GM12865 (cell line): ENCODE measurements around the gene ATP13A3.

Experiments
- DNase-seq: peaks from one replicate; pipeline ENCODE4 v3.0.0; 2010; ENCODE audit warnings: low read depth
- H3K4me3 ChIP-seq: 2 replicates; pipeline ENCODE4 v1.5.1; 2011; ENCODE audit warnings: mild to moderate bottlenecking, low read depth, low read length, control low read depth
- CTCF ChIP-seq: IDR thresholded peaks from 2 replicates; pipeline ENCODE4 v1.5.1; 2011; ENCODE audit warnings: low read length, control low read depth, low read depth, inconsistent platforms; ENCODE audit not compliant: insufficient read depth; ENCODE audit errors: missing control alignments

ATP13A3 gene

DNA sequence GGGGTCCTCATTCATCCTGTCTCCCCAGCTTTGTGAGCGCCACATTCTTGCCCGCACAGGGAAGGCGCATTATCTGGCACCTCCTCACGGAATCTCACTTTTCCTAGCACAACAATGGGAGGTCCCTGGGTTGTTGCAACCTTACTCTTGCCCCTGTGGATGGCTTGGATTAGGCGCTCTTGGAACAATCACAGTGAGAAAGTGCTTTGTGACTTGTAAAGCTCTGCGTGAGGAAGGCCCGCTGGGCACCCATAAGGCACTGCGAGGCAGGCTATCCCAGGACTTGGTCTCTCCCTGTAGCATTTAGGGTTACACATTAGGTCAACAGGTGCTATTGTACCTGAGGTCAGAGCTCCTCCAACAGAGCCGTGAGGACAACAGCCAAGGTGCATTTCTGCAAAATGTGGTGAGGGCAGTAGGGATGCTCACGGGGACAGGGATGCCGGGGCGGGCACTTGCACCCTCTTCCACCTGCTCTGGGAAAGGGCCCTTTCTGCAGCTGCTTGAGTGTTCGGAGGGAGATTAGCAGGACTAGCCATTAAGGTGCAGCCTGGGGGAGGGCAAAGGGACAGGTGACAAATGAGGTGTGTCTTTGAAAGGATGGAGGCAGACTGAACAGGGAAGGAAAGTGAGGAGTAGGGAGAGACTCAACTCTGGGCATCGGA is 103.4 kb downstream of the ATP13A3 start:
- no peak for DNase-seq
- no peak for TF ChIP-seq CTCF
- no peak overlapping the region for H3K4me3 ChIP-seq

DNA sequence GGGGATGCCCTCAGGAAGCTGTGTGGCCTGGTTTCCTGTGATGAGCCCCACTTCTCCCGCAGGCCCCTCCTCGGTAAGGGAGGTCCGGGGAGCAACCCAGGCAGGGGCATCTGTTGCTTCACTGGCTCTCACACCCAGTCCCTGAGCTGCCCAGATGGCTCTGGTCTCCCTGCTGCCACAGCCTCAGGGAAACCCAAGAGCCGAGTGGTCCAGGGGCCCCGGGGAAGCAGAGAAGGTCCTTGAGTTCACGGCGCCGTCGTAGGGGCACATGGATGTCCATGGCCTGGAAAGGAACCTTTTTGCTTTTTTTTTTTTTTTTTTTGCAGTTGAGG is 103.9 kb downstream of the ATP13A3 start:
- no peak overlapping the region for H3K4me3 ChIP-seq
- DNase-seq: no peak
- no peak for TF ChIP-seq CTCF

DNA sequence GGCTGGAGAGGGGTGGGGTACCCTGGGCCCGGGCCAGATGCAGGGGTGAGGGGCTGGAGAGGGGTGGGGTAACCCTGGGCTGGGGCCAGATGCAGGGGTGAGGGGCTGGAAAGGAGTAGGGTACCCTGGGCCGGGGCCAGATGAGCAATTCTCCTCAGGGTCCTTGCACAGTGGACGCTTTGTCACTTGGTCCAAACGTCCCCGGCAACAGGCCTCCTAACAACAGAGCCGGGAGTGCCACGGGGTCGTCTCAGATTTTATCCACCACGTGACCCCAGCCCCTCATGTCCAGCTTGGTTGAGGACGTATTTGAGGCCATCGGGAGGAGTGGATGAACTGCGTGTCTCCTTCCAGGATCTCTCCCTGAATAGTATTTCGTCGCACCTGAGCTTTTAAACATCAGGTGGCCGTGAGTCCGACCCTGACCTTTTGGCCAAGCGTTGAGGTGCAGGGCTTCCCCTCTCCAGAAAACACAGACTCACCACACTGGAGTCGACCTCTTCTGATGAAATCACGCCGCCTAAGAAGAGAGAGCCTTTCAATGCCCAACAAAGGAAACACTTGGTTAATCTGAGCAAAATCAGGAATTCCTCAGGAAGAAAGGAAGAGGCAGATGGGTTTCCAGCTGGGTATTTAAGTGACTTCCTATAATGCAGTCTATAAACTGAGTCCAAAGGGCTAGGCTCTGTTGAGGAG is 104.5 kb downstream of the ATP13A3 start:
- TF ChIP-seq CTCF: no peak
- no peak for DNase-seq
- H3K4me3 ChIP-seq: no peak overlapping the region

GRCh38 chr3:194381460-194381875 is 105.3 kb downstream of the ATP13A3 start:
- DNase-seq: no peak
- no peak for TF ChIP-seq CTCF
- no peak overlapping the region for H3K4me3 ChIP-seq

GRCh38 chr3:194380326-194380725 is 106.5 kb downstream of the ATP13A3 start:
- no peak overlapping the region for H3K4me3 ChIP-seq
- no peak for DNase-seq
- no peak for TF ChIP-seq CTCF

DNA sequence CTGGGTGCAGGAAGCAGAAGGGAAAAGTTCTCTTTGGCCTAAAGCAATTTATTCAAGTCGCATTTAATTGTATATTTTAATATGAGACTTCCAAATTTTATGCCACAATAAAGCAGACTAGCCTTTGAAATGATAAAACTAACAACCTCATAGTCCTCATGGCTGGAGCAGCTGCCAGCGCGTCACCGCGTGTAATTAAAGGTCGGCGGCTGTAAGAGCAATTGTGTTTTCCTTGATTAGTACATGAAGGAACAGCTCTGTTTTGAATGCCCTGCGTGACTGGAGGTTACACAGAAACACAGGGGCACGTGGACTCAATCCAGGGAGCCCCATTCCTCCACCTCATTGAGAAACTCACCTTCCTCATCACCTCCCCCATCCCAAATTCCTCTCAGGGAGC is 107.2 kb downstream of the ATP13A3 start:
- no peak for TF ChIP-seq CTCF
- DNase-seq: no peak
- H3K4me3 ChIP-seq: no peak overlapping the region

- TF ChIP-seq CTCF: no peak
- DNase-seq: no peak
- no peak overlapping the region for H3K4me3 ChIP-seq
These were observed 107.6 kb downstream of the ATP13A3 start for GRCh38 chr3:194379231-194379630.
